Immature natural killer cell (primary cell): ENCODE measurements around the gene GATB. TPM values are rescaled to one million over a fixed set of nuclear protein-coding genes. Genes with fewer than 3 reads are reported as not detected.
"Not testable (repeated sequence)": the region's sequence is repeated elsewhere in the genome, so short reads cannot be mapped to it uniquely, and the experiment has no call there.

Experiments used
- DNase-seq, 3 donors: peaks; one replicate each; pipeline ENCODE4 v3.0.0; 2022; ENCODE audit warnings: mixed read lengths in 1 of 3
- H3K27ac Mint-ChIP-seq, 6 donors: one replicate each; pipeline ENCODE4 v1.8.0; 2020; ENCODE audit warnings: mixed read lengths in 6 of 6, mild to moderate bottlenecking in 5 of 6, inconsistent platforms in 4 of 6, moderate library complexity in 3 of 6
- H3K27me3 Mint-ChIP-seq, 3 donors: one replicate each; pipeline ENCODE4 v1.8.0; 2020 to 2021; ENCODE audit warnings: low read depth in 3 of 3, mild to moderate bottlenecking in 3 of 3, mixed read lengths in 3 of 3, moderate library complexity in 3 of 3, inconsistent platforms in 1 of 3
- H3K36me3 Mint-ChIP-seq, 3 donors: one replicate each; pipeline ENCODE4 v1.8.0; 2020; ENCODE audit warnings: mixed read lengths in 3 of 3, inconsistent platforms in 2 of 3, mild to moderate bottlenecking in 2 of 3
- H3K4me1 Mint-ChIP-seq, 2 donors: one replicate each; pipeline ENCODE4 v1.8.0; 2020; ENCODE audit warnings: inconsistent platforms in 2 of 2, mild to moderate bottlenecking in 2 of 2, mixed read lengths in 2 of 2, moderate library complexity in 1 of 2
- H3K4me3 Mint-ChIP-seq, 5 donors: one replicate each; pipeline ENCODE4 v1.8.0; 2020; ENCODE audit warnings: mild to moderate bottlenecking in 5 of 5, mixed read lengths in 5 of 5, inconsistent platforms in 3 of 5, moderate library complexity in 3 of 5
- H3K9me3 Mint-ChIP-seq, 6 donors: one replicate each; pipeline ENCODE4 v1.8.0; 2020; ENCODE audit warnings: mild to moderate bottlenecking in 6 of 6, mixed read lengths in 6 of 6, inconsistent platforms in 4 of 6, moderate library complexity in 3 of 6
- polyA plus RNA-seq, 3 donors: library from polyadenylated mRNA; unstranded; fragments of 300-500 nt; fragmentation: Illumina TruSeq; gene quantifications; one replicate each; pipeline ENCODE4 v1.2.3, GENCODE V29; 2021

Gene GATB
- polyA plus RNA-seq, 3 donors from 2014 or later = 7.2 to 16.2 (median 11.5) TPM

GRCh38 chr4:151738720-151739517 lies 21.9 kb downstream of the GATB start:
- no peak for DNase-seq
- Mint-ChIP-seq H3K27ac (no peak overlapping the region), H3K27me3 (no peaks in the 10 kb centered on the region), H3K36me3 (peaks cover 32 to 42% (median 41%) of the 10 kb centered on the region in 3 donors), H3K4me3 (no peak overlapping the region), H3K9me3 (peaks cover 8 to 21% (median 14%) of the 10 kb centered on the region in 6 donors), H3K4me1 (peaks cover 0 to 4% of the 10 kb centered on the region in 2 donors)

GRCh38 chr4:151736852-151737251 lies 24.0 kb downstream of the GATB start:
- not testable (repeated sequence) for DNase-seq, H3K4me3 Mint-ChIP-seq, H3K27me3 Mint-ChIP-seq, H3K27ac Mint-ChIP-seq, H3K4me1 Mint-ChIP-seq
- peaks cover 8 to 21% (median 14%) of the 10 kb centered on the region in 6 donors for H3K9me3 Mint-ChIP-seq
- H3K36me3 Mint-ChIP-seq = peaks cover 37 to 45% (median 41%) of the 10 kb centered on the region in 3 donors

- Mint-ChIP-seq H3K27me3 (peaks cover 0 to 2% (median 1%) of the 10 kb centered on the region in 3 donors), H3K27ac (no peak overlapping the region), H3K36me3 (peaks cover 37 to 42% (median 41%) of the 10 kb centered on the region in 3 donors), H3K4me1 (peaks cover 0 to 4% of the 10 kb centered on the region in 2 donors), H3K4me3 (no peak overlapping the region), H3K9me3 (peaks cover 8 to 21% (median 14%) of the 10 kb centered on the region in 6 donors)
- DNase-seq = no peak
These were observed 24.4 kb downstream of the GATB start for GRCh38 chr4:151736361-151736760.

- H3K9me3 Mint-ChIP-seq, H3K4me3 Mint-ChIP-seq, H3K27ac Mint-ChIP-seq, DNase-seq, H3K4me1 Mint-ChIP-seq, H3K27me3 Mint-ChIP-seq: not testable (repeated sequence)
- peaks cover 13 to 22% (median 15%) of the 10 kb centered on the region in 3 donors for H3K36me3 Mint-ChIP-seq
These were observed 29.1 kb downstream of the GATB start for GRCh38 chr4:151731670-151732069.

GRCh38 chr4:151729731-151730559 lies 30.9 kb downstream of the GATB start:
- Mint-ChIP-seq H3K27me3 (peaks cover 0 to 2% (median 1%) of the 10 kb centered on the region in 3 donors), H3K4me1 (peaks cover 2 to 4% of the 10 kb centered on the region in 2 donors), H3K9me3 (peaks cover 0 to 2% (median 0%) of the 10 kb centered on the region in 6 donors), H3K36me3 (peaks cover 3 to 12% (median 8%) of the 10 kb centered on the region in 3 donors), H3K4me3 (no peak overlapping the region), H3K27ac (no peak overlapping the region)
- DNase-seq = no peak

- Mint-ChIP-seq H3K27ac (no peak overlapping the region), H3K4me3 (no peak overlapping the region)
- no peak for DNase-seq
These were observed 32.1 kb downstream of the GATB start for GRCh38 chr4:151728679-151729078.

GRCh38 chr4:151728006-151728405 lies 32.8 kb downstream of the GATB start:
- Mint-ChIP-seq H3K4me1 (peaks cover 5 to 8% of the 10 kb centered on the region in 2 donors), H3K27me3 (peaks cover 0 to 1% (median 0%) of the 10 kb centered on the region in 3 donors), H3K27ac (no peak overlapping the region), H3K4me3 (no peak overlapping the region), H3K36me3 (peaks cover 0 to 9% (median 2%) of the 10 kb centered on the region in 3 donors), H3K9me3 (peaks cover 0 to 2% (median 0%) of the 10 kb centered on the region in 6 donors)
- no peak for DNase-seq

More at GRCh38 chr4:151728679-151729078, 32.1 kb downstream of the GATB start:
- Mint-ChIP-seq H3K4me1 (peaks cover 5 to 8% of the 10 kb centered on the region in 2 donors), H3K27me3 (peaks cover 0 to 1% (median 0%) of the 10 kb centered on the region in 3 donors), H3K9me3 (peaks cover 0 to 2% (median 0%) of the 10 kb centered on the region in 6 donors), H3K36me3 (peaks cover 0 to 9% (median 5%) of the 10 kb centered on the region in 3 donors)

- DNase-seq = no peak
- Mint-ChIP-seq H3K4me3 (no peak overlapping the region), H3K27me3 (no peaks in the 10 kb centered on the region), H3K9me3 (no peaks in the 10 kb centered on the region), H3K27ac (no peak overlapping the region), H3K4me1 (peaks cover 5 to 8% of the 10 kb centered on the region in 2 donors), H3K36me3 (peaks cover 0 to 6% (median 2%) of the 10 kb centered on the region in 3 donors)
These were observed 33.4 kb downstream of the GATB start for GRCh38 chr4:151727365-151727764.

GRCh38 chr4:151725087-151725486 lies 35.7 kb downstream of the GATB start:
- no peaks in the 10 kb centered on the region for H3K9me3 Mint-ChIP-seq
- no peak overlapping the region for H3K4me3 Mint-ChIP-seq
- peaks cover 0 to 11% (median 0%) of the 10 kb centered on the region in 3 donors for H3K36me3 Mint-ChIP-seq
- DNase-seq = no peak
- peaks cover 5 to 8% of the 10 kb centered on the region in 2 donors for H3K4me1 Mint-ChIP-seq
- no peaks in the 10 kb centered on the region for H3K27me3 Mint-ChIP-seq
- no peak overlapping the region for H3K27ac Mint-ChIP-seq

- H3K36me3 Mint-ChIP-seq = peaks cover 3 to 11% (median 4%) of the 10 kb centered on the region in 3 donors
These were observed 38.9 kb downstream of the GATB start for GRCh38 chr4:151721916-151722315.

GRCh38 chr4:151721466-151721865 lies 39.3 kb downstream of the GATB start:
- H3K36me3 Mint-ChIP-seq = peaks cover 3 to 11% (median 4%) of the 10 kb centered on the region in 3 donors
- no peaks in the 10 kb centered on the region for H3K27me3 Mint-ChIP-seq
- H3K4me3 Mint-ChIP-seq = no peak overlapping the region
- no peak overlapping the region for H3K27ac Mint-ChIP-seq
- no peaks in the 10 kb centered on the region for H3K9me3 Mint-ChIP-seq
- no peak for DNase-seq
- H3K4me1 Mint-ChIP-seq = peaks cover 5 to 8% of the 10 kb centered on the region in 2 donors

More at GRCh38 chr4:151721916-151722315, 38.9 kb downstream of the GATB start:
- Mint-ChIP-seq H3K4me3 (no peak overlapping the region), H3K4me1 (peaks cover 5 to 8% of the 10 kb centered on the region in 2 donors), H3K27ac (no peak overlapping the region), H3K27me3 (no peaks in the 10 kb centered on the region), H3K9me3 (no peaks in the 10 kb centered on the region)
- DNase-seq = no peak

- Mint-ChIP-seq H3K27me3 (no peaks in the 10 kb centered on the region), H3K4me1 (peaks cover 3 to 6% of the 10 kb centered on the region in 2 donors), H3K27ac (no peak overlapping the region), H3K36me3 (peaks cover 4 to 13% (median 9%) of the 10 kb centered on the region in 3 donors), H3K4me3 (no peak overlapping the region), H3K9me3 (no peaks in the 10 kb centered on the region)
- DNase-seq = no peak
These were observed 40.9 kb downstream of the GATB start for GRCh38 chr4:151719956-151720334.

- Mint-ChIP-seq H3K27me3 (no peaks in the 10 kb centered on the region), H3K27ac (no peak overlapping the region), H3K4me3 (no peak overlapping the region)
These were observed 41.5 kb downstream of the GATB start for GRCh38 chr4:151718984-151719955.

More at GRCh38 chr4:151718984-151719955, 41.5 kb downstream of the GATB start:
- DNase-seq = no peak
- Mint-ChIP-seq H3K4me1 (no peaks in the 10 kb centered on the region), H3K9me3 (no peaks in the 10 kb centered on the region), H3K36me3 (peaks cover 4 to 14% (median 11%) of the 10 kb centered on the region in 3 donors)
